Lung microvascular endothelial cell (primary cell): ENCODE data around the gene GPR146. TPM values are rescaled to one million over a fixed set of nuclear protein-coding genes. Genes with fewer than 3 reads are reported as not detected.
A peak's percentile ranks its signal among the peaks of the same experiment; 100 is the strongest.
"Not testable (repeated sequence)": the region's sequence is repeated elsewhere in the genome, so short reads cannot be mapped to it uniquely, and the experiment has no call there.

Experiments used
- DNase-seq, 2 donors: peaks; one replicate each; pipeline versions ENCODE4 v3.0.0 to v3.0.0-alpha.2; 2010; ENCODE audit warnings: low read depth in 2 of 2
- total RNA-seq: library from RNA; depleted of rRNA; stranded (reverse); fragments of >200 nt; gene quantifications from 2 replicates; pipeline ENCODE4 v1.2.1, GENCODE V29; 2014

GPR146 gene
- total RNA-seq, 1 donor from 2014 or later: 90.3 TPM

DNA sequence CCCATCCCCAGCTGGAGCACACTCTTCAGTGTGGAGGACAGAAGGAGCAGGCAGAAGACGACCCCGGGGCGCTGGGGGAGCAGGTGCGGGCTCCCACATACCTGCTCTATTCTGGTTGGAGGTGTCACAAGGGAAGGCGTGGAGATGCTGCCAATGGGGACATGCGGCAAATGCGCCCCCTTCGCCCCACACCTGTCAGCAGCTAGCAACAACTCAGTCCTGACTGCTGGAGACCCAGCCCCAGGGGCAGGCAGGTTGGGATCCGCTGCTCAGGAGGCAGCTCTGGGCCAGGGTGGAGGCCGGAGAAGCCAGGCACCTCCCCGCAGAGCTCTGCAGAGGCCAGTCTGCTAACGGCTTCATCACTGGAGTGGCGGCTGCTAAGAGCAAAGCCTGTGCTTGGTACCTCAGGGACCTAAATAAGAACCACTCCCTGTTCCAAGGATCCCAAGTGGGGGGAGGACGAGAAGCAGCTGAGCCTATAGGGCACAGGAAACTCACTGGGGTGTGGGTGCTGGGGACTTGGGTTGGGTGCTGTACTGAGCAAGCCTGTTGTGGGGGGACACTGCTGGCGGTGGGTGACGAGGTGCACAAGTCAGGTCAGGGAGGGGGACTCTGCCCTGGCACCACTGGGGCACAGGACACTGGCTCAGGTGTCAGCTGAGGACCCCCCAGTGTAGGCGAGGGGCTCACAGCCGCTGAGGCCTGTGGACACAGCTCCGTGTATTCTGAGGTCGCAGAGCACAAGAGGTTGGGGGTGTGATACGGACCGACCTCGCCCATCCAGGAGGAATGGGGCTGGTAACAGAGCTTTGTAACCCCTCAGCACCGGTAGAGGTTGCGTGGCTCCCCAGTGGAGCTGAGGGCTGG is 19.2 kb upstream of the GPR146 start:
- no peak for DNase-seq

GRCh38 chr7:1025743-1026581 is 18.4 kb upstream of the GPR146 start:
- DNase-seq: no peak

GRCh38 chr7:1026721-1027161 is 17.6 kb upstream of the GPR146 start:
- no peak for DNase-seq

GRCh38 chr7:1027242-1028043 is 16.9 kb upstream of the GPR146 start:
- peak; percentile 22 to 48 for DNase-seq

GRCh38 chr7:1028044-1028770 is 16.1 kb upstream of the GPR146 start:
- DNase-seq: peak; percentile 89 to 93

GRCh38 chr7:1028775-1029636 is 15.3 kb upstream of the GPR146 start:
- peak; percentile 91 to 93 for DNase-seq

GRCh38 chr7:1029637-1030443 is 14.5 kb upstream of the GPR146 start:
- DNase-seq: no peak

GRCh38 chr7:1030444-1031070 is 13.8 kb upstream of the GPR146 start:
- no peak for DNase-seq

DNA sequence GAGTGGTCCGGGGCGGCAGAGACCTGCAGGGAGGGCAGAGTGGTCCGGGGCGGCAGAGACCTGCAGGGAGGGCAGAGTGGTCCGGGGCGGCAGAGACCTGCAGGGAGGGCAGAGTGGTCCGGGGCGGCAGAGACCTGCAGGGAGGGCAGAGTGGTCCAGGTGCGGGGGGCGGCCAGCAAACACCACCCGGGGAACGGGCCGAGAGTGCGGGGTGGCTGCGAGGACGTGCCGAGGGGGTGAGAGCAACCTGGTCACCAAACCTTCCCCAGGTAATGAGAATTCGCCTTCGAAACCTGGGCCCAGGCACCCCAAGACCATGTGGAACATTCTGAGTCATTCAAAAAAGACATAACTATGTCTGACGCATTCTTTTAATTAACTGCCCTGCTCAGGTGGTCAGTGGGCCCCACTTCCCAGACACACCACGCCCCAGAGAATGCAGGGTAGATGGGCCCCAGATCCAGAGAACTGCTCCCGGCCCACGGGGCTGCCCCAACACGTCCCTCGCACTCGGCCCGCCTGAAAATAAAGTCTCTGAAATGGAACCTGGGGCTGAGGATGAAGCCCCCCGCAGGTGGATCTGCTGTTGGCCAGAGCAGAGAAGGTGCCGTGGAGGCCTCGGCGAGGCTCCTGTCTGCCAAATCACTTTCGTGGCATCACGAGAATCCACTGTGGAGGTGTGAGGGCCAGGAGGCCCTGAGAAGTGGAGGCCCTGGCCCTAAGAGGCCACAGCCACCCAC is 12.5 kb upstream of the GPR146 start:
- DNase-seq: no peak

DNA sequence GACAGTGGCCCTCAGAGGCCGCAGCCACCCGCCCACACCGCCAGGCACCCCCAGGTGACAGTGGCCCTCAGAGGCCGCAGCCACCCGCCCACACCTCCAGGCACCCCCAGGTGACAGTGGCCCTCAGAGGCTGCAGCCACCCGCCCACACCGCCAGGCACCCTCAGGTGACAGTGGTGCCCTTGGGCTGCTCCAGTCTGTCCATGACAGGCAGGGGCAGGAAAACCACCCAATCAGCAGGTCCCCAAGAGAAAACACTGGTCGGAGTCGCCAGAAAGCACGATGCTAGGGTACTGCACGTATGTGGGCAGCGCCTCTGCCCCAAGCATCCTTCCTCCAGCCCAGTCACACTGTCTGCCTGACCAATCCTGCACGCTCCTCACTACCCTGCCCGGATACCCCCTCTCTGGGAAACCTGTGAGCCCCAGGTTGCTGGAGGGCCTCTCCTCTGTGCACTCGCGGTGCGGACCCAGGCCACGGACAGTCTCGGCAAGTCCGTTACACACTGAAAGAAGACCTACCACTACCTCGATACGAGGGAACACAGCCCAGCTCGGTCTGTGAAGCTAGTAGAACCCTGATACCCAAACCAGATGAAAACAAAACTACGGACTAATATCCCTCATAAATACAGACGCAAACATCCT is 11.7 kb upstream of the GPR146 start:
- DNase-seq: no peak

DNA sequence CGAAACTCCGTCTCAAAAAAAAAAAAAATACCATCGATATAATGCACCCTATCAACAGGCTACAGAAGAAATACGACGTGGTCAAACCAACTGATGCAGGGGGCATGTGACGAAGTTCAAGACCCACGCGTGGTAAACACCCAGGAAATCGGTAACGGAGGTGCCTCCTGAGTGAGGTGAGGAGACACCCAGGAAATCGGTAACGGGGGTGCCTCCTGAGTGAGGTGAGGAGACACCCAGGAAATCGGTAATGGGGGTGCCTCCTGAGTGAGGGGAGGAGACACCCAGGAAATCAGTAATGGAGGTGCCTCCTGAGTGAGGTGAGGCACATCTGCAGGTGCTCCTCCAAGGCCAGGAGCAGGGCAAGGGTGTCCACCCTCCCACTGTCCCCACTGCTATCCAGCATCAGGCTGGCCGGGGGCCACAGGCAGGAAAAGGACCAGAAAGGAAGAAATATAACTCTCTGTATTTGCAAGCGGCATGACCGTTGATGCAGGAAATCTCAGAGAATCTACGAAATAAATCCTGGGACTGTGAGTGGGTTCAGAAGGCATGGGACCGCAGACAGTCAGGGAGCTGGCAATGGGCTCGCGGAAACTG is 10.7 kb upstream of the GPR146 start:
- no peak for DNase-seq

- not testable (repeated sequence) for DNase-seq
Measured at GRCh38 chr7:1034769-1035168, 9.6 kb upstream of the GPR146 start.

DNA sequence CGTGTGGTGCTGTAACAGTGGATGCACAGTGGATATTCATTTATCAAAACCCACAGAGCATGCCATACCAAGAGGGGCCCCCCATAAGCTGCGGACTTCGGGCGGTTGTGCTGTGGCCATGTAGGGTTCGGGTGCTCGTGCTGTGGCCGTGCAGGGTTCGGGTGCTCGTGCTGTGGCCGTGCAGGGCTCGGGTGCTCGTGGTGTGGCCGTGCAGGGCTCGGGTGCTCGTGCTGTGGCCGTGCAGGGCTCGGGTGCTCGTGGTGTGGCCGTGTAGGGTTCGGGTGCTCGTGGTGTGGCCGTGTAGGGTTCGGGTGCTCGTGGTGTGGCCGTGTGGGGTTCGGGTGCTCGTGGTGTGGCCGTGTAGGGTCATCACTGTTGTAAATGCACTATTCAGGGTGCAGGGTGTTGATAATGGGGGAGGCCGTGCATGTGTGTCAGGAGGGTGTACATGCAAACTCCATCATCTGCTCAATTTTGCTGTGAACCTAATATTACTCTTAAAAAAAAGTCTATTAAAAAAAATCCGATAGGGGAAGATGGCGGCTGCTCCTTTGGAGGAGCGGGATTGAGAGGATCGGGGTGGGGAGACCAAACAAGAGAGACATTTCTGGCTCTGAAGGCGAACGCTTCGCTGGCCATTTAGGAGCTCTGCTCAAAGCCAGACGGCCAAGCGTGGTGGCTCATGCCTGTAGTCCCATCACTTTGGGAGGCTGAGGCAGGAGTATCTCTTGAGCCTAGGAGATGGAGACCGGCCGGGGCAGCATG is 8.0 kb upstream of the GPR146 start:
- not testable (repeated sequence) for DNase-seq

DNA sequence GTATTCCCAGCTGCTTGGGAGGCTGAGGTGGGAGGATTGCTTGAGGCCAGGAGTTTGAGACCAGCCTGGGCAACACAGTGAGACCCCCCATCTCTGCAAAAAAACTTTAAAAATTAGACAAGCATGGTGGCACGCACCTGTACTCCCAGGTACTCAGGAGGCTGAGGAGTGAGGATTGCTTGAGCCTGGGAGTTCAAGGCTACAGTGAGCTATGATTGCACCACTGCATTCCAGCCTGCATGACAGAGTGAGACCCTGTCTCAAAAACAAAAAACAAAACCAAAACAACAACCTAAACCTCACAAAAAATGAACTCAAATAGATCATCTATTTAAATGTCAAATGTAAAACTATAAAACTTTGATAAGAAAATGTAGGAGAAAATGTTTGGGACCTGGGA is 4.1 kb upstream of the GPR146 start:
- DNase-seq: not testable (repeated sequence)

DNA sequence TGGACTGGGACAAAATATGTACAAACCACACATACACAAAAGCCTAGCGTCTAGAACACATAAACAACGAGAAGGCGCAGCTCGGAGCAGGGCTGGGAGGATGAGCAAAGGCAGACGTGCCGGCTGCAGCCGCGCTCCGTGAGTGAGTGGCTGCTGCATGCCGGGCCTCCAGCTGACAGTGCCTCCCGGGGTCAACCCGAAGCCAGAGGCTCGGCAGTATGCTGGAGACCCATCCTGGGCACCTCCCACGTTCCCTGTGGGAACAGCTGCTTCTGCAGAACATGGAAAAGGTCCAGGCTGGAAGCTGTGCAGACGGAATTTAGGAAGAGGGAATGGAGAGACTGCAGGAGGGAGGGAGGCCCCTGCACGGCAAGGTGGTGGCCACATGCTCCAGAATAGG is 3.6 kb upstream of the GPR146 start:
- DNase-seq: no peak
